GM08714 (cell line): ENCODE measurements around the gene DSCAML1.

Experiments
- H3K4me3 ChIP-seq: fragments of 200-500 bp; sonication (Bioruptor generic); 2 replicates; pipeline ENCODE4 v1.5.1; 2014; ENCODE audit warnings: mild to moderate bottlenecking, low read length, inconsistent platforms
- ZNF274 ChIP-seq: IDR thresholded peaks from 2 replicates; pipeline ENCODE4 v1.6.1; 2012; ENCODE audit warnings: mild to moderate bottlenecking, low read depth, low read length

DSCAML1 gene

DNA sequence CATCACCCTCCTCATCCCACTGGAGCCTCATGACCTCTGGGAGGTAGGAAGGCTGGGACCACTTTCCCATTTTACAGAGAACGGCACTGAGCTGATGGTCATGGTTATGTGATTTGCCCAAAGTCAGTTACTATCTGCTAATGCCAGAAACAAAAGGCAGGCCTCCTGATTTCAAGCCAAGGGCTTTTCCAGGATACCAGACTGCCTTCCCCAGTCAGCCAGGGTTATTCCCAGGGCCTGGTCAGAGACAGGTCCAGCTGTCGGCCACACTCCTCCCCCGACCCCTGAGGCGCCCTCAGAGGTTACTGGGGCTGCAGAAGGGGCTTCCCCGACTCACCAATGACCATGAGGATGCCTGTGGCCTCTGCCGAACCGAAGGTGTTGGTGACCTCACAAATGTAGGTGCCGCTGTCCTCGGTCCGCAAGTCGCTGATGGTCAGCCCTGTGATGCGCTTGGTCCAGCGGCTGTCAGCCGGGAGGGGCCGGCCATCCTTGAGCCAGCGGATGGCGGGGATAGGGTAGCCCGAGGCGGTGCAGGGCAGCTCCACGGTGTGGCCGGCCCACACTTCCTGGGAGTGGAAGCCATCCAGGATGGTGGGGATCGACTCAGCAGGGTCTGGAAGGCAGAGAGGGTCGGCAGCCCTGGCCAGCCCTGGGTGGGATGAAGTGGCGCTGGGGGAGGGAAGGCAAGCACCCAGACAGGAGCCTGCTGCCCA, 272.4 kb downstream of the DSCAML1 start:
- no peak for TF ChIP-seq ZNF274
- no peak overlapping the region for H3K4me3 ChIP-seq

DNA sequence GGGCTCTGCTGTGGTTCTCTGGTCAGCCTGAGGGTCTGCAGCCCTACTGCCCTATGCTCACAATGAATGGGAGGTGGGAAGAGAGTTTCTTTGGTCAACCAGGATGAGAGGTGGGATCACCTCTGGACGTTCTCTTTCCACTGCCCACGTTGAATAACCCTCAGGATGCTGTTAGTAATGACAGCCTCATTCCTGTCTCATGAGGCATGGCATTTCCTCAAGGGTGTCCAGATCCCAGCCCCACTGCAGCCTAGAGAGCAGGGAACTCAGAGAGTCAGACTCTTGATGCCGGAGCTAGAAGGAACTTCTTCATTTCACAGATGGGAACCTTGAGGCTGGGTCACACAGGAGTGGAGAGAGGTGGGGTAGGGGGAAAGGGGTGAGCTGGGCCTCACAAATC, 273.3 kb downstream of the DSCAML1 start:
- H3K4me3 ChIP-seq: no peak overlapping the region
- no peak for TF ChIP-seq ZNF274

GRCh38 chr11:117521974-117522373, 275.0 kb downstream of the DSCAML1 start:
- H3K4me3 ChIP-seq: no peak overlapping the region
- TF ChIP-seq ZNF274: no peak

GRCh38 chr11:117520966-117521365, 276.1 kb downstream of the DSCAML1 start:
- no peak for TF ChIP-seq ZNF274
- H3K4me3 ChIP-seq: no peak overlapping the region

GRCh38 chr11:117520201-117520600, 276.8 kb downstream of the DSCAML1 start:
- no peak overlapping the region for H3K4me3 ChIP-seq
- TF ChIP-seq ZNF274: no peak

DNA sequence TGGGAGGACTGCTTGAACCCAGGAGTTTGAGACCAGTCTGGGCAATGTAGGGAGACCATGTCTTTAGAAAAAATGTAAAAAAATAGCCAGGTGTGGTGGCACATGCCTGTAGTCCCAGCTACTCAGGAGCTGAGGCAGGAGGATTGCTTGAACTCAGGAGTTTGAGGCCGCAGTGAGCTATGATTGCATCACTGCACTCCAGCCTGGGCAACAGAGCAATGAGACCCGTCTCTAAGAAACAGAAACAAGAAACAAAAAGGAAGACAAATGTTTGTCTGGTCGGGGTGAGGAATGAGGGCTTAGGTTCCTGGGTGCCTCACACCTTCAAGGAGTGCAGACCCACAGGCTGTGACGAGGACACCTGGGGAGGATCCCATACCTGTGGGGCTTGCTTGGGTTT, 277.4 kb downstream of the DSCAML1 start:
- TF ChIP-seq ZNF274: no peak

DNA sequence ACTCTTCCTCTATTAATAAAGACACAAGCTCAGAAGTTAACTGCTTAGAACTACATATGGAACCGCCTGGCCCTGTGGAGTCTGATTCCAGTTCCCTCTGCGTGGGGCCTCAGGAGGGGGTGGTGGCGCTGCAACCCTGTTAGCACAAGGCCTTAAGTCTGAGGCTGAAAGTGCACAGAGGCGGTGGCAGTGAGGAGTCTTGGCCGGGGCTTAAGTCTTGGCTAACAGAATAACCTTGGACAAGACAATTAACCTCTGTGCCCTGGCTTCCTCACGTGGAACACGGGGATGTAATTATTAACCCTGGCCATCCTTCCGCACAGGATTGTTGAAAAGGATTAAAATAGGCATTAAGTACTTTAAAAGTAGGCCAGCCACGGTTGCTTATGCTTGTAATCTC, 277.8 kb downstream of the DSCAML1 start:
- no peak overlapping the region for H3K4me3 ChIP-seq
- TF ChIP-seq ZNF274: no peak

More for the DNA sequence above, 277.4 kb downstream of the DSCAML1 start:
- H3K4me3 ChIP-seq: no peak overlapping the region

- TF ChIP-seq ZNF274: no peak
- no peak overlapping the region for H3K4me3 ChIP-seq
These were observed 278.6 kb downstream of the DSCAML1 start for GRCh38 chr11:117518455-117518854.

DNA sequence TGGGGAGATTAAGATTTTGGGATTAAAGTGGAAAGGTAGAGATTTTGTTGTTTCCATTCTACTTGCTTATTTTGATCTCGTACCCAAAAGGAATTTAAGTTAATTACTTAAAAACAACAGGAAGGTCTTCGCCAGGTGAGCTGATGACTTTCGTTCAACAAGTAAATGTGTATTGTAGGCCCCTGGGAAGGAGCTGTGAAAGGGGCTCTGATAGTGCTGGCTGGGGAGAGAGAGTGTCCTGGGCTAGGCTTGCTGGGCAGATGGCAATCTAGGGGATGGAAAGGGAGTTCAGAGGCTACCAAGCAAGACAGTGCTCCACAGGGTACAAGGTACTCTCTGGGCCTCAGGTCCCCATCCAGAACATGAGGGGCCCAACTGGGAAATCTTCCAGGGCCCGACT, 279.9 kb downstream of the DSCAML1 start:
- TF ChIP-seq ZNF274: no peak
- no peak overlapping the region for H3K4me3 ChIP-seq

DNA sequence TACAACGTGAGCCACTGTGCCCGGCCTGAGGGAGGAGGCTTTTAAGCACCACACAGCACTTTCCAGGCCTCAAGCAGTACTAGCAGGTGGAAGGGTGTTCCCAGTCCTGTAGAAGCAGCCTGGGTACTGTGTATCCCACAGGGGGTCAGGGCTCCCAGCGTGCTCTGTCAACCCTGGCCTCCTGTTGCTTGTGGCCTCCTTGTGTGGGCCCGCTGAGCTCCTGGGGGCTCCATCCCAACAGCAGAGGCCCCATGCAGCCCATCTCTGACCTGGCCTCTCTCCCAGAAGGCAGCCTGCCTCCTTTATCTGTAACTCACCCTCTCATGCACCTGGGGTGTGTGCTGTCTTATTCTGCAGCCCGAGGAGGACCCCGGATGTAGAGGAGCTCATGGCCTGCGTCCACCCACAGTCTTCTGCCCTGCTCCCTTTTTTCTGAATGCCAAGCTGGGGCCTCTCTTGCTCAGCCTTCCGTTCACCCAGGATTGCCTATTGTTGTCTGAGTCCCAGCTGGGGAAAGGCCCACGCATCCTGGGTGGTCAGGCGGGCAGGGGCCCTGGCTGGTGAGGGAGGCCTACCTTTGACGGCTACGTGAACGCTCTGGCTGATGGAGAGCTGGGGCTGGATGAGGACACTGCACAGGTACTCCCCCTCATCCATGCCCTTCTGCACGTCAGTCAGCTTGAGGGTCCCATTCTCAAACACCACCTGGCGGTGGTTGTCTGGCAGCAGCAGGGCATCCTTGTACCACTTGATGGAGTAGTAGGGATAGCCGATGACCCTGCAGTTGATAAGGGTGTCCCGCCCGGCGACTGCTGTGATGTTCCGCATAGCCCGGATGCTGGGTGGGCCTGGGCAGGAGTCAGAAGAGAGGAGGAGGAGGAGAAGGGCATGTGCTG, 280.9 kb downstream of the DSCAML1 start:
- no peak for TF ChIP-seq ZNF274
- H3K4me3 ChIP-seq: no peak overlapping the region

DNA sequence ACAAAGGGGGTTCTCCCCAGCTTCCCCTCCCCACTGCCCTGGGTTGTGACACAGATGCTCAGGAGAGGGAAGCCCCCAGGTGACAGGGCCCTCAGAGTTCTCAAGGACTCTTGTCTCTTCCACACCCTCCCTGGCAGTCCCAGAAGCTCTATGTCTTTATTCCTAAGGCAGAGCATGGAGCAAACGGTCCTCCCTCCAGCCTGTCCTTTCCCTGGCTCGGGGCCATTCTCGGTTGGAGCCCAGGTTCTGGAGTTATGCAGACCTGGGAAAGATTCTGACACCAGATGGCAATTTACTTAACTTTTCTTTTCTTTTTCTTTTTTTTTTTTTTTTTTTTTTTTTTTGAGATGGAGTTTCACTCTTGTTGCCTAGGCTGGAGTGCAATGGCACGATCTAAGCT, 282.8 kb downstream of the DSCAML1 start:
- no peak for TF ChIP-seq ZNF274
- no peak overlapping the region for H3K4me3 ChIP-seq

- no peak for TF ChIP-seq ZNF274
- H3K4me3 ChIP-seq: no peak overlapping the region
These were observed 283.4 kb downstream of the DSCAML1 start for GRCh38 chr11:117513666-117514065.

DNA sequence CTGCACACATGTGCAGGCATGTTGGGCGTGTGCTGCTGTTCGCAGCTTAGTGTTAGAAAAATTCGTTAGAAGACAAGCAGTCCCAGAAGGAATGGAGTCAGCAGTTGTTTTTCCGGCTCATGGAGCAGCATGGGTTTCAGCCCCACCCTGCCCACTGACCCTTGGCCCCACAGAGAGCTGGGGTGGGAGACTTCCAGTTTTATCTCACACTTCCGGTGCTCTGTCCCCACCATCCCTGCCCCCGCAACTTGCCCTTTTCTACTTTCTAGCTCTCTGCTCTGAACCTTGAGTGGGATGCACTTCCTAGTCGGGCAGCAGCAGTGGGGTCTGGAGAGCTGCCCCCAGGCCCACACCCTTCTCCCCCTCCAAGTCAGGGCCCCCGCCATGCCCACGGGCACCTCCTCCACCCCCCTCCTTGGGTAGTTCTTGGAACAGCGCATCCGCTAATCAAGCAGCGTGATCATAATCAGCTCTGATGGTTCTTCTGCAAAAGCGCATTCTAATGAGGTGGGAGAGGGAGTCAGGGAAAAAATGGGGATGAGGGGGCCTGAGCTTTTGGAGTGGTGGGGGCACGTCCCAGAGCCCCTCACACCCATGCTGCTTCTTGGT, 285.0 kb downstream of the DSCAML1 start:
- TF ChIP-seq ZNF274: no peak
- no peak overlapping the region for H3K4me3 ChIP-seq

- H3K4me3 ChIP-seq: no peak overlapping the region
- TF ChIP-seq ZNF274: no peak
These were observed 285.5 kb downstream of the DSCAML1 start for GRCh38 chr11:117511483-117511930.
